ENCODE measurements around the gene TCN2. TPM values are rescaled to one million over a fixed set of nuclear protein-coding genes. Genes with fewer than 3 reads are reported as not detected.

TCN2 gene
- total RNA-seq, 1 experiment from 2014 or later: 11.5 TPM

- H3K27me3 ChIP-seq (ENCODE audit: insufficient read depth, low read depth): no peaks in the 10 kb centered on the region
- H3K4me2 ChIP-seq: no peak overlapping the region
- peak in 1 of 2 experiments; percentile 28 for DNase-seq
- peaks cover under 1% of the 10 kb centered on the region; the same call in 1 of the 2 replicates for H3F3A ChIP-seq (ENCODE audit: insufficient read depth, low read depth)
- H4K20me1 ChIP-seq (ENCODE audit: insufficient read depth): no peaks in the 10 kb centered on the region
- TF ChIP-seq EZH2 (IDR thresholded peaks at IDR 0.05; ENCODE audit: low read depth): no peak
- TF ChIP-seq, protein P1, sequence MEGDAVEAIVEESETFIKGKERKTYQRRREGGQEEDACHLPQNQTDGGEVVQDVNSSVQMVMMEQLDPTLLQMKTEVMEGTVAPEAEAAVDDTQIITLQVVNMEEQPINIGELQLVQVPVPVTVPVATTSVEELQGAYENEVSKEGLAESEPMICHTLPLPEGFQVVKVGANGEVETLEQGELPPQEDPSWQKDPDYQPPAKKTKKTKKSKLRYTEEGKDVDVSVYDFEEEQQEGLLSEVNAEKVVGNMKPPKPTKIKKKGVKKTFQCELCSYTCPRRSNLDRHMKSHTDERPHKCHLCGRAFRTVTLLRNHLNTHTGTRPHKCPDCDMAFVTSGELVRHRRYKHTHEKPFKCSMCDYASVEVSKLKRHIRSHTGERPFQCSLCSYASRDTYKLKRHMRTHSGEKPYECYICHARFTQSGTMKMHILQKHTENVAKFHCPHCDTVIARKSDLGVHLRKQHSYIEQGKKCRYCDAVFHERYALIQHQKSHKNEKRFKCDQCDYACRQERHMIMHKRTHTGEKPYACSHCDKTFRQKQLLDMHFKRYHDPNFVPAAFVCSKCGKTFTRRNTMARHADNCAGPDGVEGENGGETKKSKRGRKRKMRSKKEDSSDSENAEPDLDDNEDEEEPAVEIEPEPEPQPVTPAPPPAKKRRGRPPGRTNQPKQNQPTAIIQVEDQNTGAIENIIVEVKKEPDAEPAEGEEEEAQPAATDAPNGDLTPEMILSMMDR (conservative IDR thresholded peaks at IDR 0.05): no peak
- ChIA-PET POLR2A (ENCODE audit: unreplicated experiment) (interaction anchor here (0.6 kb wide), 1 partner anchor 318 kb away, joined by 4 read pairs; no protein-coding TSS in a partner anchor), CTCF (interaction anchor here (0.7 kb wide), 1 partner anchor 141 kb away, joined by 3 read pairs; no protein-coding TSS in a partner anchor)
- no peaks in the 10 kb centered on the region for H3K36me3 ChIP-seq (ENCODE audit: low read depth)
- H3K4me3 ChIP-seq: no peak overlapping the region
- intact Hi-C loops (cut with micrococcal nuclease; ENCODE audit: unreplicated experiment): no loop called here
- H3K79me2 ChIP-seq (ENCODE audit: low read depth): no peaks in the 10 kb centered on the region
- H3K27ac ChIP-seq: no peak overlapping the region
- BruUV-seq (replicated peaks): no TSS peak
- no peaks in the 10 kb centered on the region for H3K9me3 ChIP-seq (ENCODE audit: insufficient read depth, low read depth)
- no peak overlapping the region for H2AFZ ChIP-seq
- H3K4me1 ChIP-seq (replicated peaks; ENCODE audit: insufficient read depth): no peaks in the 10 kb centered on the region
- H3K9me2 ChIP-seq (ENCODE audit: insufficient read depth): no peaks in the 10 kb centered on the region
Observed at GRCh38 chr22:30655532-30655931, 48.6 kb downstream of the TCN2 start.

DNA sequence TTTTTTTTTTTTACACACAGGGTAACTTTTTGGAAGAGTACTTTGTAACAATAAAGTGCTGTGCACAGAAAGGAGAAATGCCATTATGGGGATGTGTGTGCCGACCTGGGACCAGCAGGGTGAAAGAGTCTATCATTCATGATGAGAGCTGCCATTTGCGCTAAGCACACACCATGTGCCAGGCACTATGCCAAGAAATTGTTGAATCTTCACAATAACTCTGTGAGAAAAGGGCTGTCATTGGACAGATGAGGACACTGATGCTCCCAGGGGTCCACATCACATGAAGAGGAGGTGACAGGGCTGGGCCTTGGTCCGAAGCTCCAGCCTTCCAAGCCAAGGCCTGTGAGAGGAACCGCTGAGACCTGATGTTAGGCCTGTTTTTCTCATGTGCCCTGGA lies 55.1 kb downstream of the TCN2 start:
- H3K36me3 ChIP-seq (ENCODE audit: low read depth): no peaks in the 10 kb centered on the region
- intact Hi-C loops (cut with micrococcal nuclease; ENCODE audit: unreplicated experiment): no loop called here
- peaks cover 6% of the 10 kb centered on the region for H3K4me1 ChIP-seq (replicated peaks; ENCODE audit: insufficient read depth)
- no peaks in the 10 kb centered on the region for H3K9me3 ChIP-seq (ENCODE audit: insufficient read depth, low read depth)
- no peak overlapping the region for H3K27ac ChIP-seq
- H3K4me3 ChIP-seq: no peak overlapping the region
- H3K79me2 ChIP-seq (ENCODE audit: low read depth): no peaks in the 10 kb centered on the region
- no peak overlapping the region for H2AFZ ChIP-seq
- no peak overlapping the region for H3K4me2 ChIP-seq
- DNase-seq: peak in 1 of 2 experiments; percentile 26
- TF ChIP-seq, protein P1 (conservative IDR thresholded peaks at IDR 0.05): no peak
- no peak for TF ChIP-seq EZH2 (IDR thresholded peaks at IDR 0.05; ENCODE audit: low read depth)
- CTCF ChIA-PET: no interaction called here
- H3K27me3 ChIP-seq (ENCODE audit: insufficient read depth, low read depth): no peaks in the 10 kb centered on the region
- no TSS peak for BruUV-seq (replicated peaks)
- no peaks in the 10 kb centered on the region for H4K20me1 ChIP-seq (ENCODE audit: insufficient read depth)
- POLR2A ChIA-PET (ENCODE audit: unreplicated experiment): interaction anchor here (0.5 kb wide), 1 partner anchor 20 kb away, joined by 3 read pairs; no protein-coding TSS in a partner anchor
- no peaks in the 10 kb centered on the region for H3K9me2 ChIP-seq (ENCODE audit: insufficient read depth)
- peaks cover 4% of the 10 kb centered on the region; the same call in 1 of the 2 replicates for H3F3A ChIP-seq (ENCODE audit: insufficient read depth, low read depth)

DNA sequence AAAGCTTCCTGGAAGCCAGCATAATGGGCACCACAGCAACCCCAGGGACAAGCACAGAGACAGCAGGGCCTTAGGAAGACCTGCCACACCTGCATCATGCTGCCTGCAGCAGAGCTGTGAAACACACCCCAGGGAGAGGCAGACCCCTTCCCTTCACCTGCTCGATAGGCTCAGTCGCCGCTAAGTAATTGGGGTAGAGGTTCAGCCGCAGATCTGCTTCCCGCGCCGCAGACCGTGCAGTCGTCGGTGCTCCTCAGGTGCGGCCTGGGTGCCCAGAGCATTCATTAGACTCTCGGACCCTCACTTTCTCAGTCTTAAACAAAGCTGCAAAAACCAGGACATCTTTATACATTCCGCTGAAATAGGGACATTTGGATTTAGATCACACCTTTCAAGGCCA lies 57.8 kb downstream of the TCN2 start:
- Histone ChIP-seq H3K4me1 (replicated peaks; ENCODE audit: insufficient read depth) (peaks cover 14% of the 10 kb centered on the region), H2AFZ (no peak overlapping the region), H4K20me1 (ENCODE audit: insufficient read depth) (no peaks in the 10 kb centered on the region), H3K79me2 (ENCODE audit: low read depth) (no peaks in the 10 kb centered on the region), H3K9me2 (ENCODE audit: insufficient read depth) (no peaks in the 10 kb centered on the region), H3K4me3 (no peak overlapping the region), H3K27me3 (ENCODE audit: insufficient read depth, low read depth) (no peaks in the 10 kb centered on the region), H3K27ac (no peak overlapping the region), H3K9me3 (ENCODE audit: insufficient read depth, low read depth) (no peaks in the 10 kb centered on the region), H3F3A (ENCODE audit: insufficient read depth, low read depth) (peaks cover 4% of the 10 kb centered on the region; the same call in 1 of the 2 replicates), H3K36me3 (ENCODE audit: low read depth) (no peaks in the 10 kb centered on the region), H3K4me2 (no peak overlapping the region)
- BruUV-seq (replicated peaks): no TSS peak
- intact Hi-C loops (cut with micrococcal nuclease; ENCODE audit: unreplicated experiment): no loop called here
- TF ChIP-seq, protein P1 (conservative IDR thresholded peaks at IDR 0.05): no peak
- no peak for TF ChIP-seq EZH2 (IDR thresholded peaks at IDR 0.05; ENCODE audit: low read depth)
- DNase-seq: no peak
- ChIA-PET POLR2A (ENCODE audit: unreplicated experiment) (no interaction called here), CTCF (no interaction called here)
